HT1080 (cell line): ENCODE measurements around the gene SDK1. TPM values are rescaled to one million over a fixed set of nuclear protein-coding genes. Genes with fewer than 3 reads are reported as not detected.

ENCODE experiments used
- DNase-seq: peaks from one replicate; pipeline ENCODE4 v3.0.0-alpha.2; 2015; ENCODE audit warnings: low read depth
- total RNA-seq: library from RNA; depleted of rRNA; stranded (reverse); fragments of >200 nt; shearing (Covaris generic); gene quantifications from 2 replicates; pipeline ENCODE4 v1.2.3, GENCODE V29; 2014

The SDK1 gene
- total RNA-seq, 1 experiment from 2014 or later, result 1.2 TPM

DNA sequence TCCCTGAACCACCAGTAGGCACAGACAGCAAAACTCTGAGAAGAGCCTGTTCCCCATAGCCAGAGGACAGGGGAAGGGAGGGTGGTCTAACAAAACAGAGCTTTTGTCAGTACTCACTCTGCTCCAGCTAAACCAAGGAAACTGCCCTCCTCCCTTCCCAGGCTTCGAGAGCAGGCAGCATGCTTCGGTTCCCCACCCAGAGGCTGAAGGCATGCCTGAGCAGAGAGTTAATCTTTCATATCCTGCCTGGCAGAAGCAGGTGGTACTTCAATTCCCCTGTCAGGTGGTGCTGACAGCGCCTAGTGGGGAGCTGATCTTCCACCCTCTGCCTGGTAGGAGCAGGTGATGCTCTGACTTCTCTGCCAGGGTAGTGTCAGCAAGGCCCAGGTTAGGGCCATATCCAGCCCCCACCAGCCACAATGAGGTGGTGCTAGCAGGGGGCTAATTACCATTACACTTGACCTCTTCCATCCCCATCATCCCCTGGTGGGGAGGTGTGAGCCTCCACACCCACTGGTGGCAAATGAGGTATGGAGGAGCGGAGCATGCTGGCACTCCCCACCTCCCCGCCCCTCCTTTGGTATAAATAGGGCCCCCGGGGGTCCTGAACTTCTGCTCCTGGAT lies 35.1 kb downstream of the SDK1 start:
- no peak for DNase-seq

DNA sequence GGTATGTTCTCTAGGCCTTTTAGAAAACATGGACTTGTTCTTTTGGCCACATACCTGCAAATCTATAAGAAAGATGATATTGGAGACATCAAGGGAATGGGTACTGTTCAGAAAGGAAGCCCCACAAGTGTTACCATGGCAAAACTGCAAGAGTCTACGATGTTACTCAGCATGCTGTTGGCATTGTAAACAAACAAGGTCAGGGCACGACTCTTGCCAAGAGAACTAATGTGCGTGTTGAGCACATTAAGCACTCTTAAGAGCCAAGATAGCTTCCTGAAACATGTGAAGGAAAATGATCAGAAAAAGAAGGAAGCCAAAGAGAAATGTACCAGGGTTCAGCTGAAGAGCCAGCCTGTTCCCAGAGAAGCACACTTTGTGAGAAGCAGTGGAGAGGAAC lies 37.1 kb downstream of the SDK1 start:
- no peak for DNase-seq

DNA sequence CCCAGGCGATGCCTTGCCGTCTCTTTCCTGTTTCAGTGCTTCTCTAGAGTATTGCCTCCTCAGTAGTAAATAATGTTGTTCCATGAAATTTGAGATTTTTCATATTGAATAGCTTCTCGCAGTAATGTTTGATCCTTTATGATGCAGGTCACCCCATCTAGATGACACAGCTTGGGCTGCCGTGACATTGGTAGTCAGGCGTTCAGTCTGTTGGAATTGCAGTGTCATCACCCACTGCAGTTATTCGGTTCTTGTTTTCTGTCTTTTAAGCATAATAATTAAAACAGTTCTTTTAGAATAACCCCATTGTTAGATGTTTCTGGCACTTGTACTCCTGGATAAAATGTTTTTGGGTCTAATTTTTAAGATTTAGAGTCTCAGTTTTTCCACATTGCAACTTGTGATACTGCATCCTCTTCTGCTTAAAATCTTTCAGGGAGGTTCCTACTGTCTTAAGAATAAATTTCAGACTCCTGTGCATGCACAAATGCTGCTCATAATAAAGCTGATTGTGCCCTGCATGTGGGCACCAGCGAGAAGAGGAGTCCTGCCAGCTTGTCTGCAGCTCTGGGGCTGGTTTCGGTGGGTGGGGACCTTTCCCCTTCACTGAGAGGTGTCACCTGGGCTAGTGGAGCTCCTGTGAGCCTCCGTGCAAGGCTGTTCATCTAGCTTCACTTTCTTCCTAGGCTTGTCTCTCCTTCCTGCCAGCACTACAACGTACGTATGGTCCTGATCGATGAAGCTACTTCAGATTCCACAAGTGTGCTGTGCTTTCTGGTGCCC lies 44.8 kb downstream of the SDK1 start:
- no peak for DNase-seq

DNA sequence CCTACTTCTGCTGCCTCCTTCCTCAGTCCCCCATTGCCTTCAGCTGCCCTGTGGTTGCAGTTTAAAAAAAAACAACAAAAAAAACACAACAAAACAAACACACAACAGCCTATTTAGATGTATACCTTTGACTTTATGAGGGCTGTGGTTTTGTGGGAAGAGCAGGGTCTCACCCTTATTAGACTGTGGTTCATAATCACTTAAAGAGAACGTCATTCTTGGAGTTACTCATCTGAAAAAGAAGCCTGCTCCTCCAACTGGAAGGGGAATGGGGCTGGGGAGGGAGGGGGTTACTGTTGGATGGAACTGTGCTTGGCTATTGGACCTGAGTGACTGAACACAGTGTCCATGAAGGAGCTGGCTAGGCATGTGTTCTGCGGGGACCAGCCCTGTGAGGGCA lies 48.1 kb downstream of the SDK1 start:
- no peak for DNase-seq

DNA sequence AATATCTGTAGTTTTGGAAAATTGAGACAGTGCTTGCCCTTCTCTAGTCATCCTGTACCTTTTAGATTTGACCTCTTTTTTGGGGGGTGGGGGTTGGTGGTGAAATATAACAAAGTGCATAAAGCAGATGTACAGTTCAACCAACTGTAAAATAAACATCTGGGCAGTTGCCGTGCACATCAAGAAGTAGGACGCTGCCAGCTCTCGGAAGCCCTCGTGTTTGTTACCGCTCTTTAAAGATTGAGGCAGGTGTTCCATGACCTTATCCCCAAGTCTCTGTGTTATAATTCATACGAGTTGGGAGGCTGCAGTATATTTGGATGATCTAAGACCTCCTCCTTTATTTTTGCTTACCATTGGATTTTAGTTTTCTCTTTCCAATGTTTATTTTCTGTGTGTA lies 55.1 kb downstream of the SDK1 start:
- DNase-seq, result no peak

DNA sequence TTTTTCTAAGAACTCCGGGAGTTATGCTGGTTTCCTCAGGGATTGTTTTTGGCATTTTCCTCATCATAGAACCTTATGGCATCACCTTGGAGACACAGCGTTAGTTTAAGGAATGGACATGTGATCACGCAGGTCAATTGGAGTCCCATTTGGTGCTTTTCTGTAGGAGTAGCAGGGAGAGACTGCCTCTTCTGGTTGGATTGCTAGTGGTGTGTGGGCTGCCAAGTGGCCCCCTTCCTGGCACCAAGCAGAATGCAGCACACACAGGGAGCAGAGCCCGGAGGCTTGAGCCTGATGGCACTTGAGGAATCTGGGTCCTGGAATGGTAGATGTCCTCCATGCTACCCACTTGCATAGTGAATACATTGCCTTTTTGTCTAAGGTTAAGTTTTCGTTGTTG lies 57.9 kb downstream of the SDK1 start:
- DNase-seq, result no peak

DNA sequence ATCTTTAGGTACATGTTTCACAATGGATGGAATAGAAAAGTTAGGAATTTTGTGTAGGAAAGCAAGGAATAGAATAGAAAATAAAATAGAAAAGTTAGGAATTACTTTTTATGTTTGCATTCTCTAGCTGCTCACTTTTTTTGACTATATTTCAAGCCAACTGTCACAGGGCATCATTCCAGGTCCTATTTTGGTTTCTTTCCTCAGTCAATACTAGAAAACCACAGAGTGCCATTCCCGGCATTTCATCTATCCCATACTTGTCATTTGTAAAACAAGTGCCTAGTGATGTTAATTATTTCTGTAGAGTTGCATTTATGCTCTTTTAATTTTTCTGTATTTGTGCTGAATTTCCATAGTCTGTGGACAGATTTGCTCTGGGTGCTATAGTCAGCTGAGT lies 66.2 kb downstream of the SDK1 start:
- DNase-seq, result no peak

DNA sequence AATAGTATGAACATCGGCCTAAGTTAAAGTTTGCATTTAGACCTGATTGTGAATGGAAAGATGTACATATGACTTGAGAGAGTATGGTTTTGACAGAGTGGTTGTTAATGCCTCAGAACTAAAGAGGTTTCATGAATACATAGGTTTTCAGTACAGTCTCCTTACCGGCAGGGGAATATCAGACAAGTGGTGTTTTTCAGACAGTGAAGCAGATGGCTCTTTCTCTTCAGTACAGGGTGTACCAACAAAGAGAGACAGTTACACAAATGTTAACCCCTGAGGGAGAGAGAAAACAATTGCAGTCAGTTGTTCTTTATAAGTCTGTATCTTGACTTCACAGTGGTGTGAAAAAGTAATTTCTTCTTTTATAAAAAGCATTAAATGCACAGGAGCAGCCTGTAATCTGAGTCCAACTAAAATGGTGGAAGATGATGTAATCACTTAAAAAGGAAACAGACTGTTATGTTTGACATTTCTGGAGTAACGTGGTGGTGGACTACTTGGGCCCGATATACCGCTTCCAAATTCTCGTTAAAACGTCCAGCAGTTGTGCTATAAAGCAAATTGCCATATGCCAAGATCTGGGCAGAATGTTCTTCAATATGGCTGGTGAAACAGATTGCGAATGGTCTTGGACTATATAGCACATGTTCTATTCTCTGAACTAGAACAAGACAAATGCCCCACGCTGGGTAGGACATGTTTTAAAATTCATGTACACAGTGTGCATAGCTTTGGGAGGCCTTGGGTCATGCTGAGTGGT lies 69.2 kb downstream of the SDK1 start:
- DNase-seq, result no peak

DNA sequence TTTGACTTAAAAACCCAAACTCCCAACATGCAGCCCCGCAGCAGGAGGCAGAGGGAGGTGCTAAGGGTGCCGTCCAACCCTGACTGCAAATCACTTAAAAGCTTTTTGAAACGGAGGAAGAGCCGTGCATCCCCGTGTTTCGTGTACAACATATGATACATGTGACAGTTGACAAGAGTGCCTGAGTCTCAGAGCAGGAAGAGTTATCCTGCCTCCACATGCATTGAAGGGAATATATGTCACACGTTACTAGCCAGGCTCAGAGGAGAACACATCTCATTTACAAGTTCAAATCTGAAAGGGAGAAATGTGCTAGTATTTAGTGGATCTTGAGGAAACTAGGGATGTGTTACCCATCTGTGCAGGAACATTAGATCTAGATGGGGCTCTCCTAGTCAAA lies 69.9 kb downstream of the SDK1 start:
- no peak for DNase-seq

DNA sequence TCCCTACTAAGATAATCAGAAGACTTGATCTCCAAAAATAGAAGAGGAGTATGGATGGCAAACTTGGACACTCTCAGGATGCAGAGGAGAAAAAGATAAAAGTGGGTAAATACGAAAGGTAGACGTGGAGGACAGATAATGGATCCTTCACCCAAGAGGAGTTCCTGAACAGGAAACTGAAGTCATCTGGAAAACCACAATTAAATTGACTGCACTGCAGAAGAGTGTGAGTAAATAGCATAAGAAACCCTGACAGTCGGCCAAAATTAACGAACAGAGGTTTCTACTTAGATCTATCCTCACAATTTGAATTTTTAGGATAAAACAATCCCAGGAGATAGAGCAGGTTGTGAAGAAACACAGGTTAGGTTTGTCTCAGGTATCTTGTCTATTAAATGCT lies 70.5 kb downstream of the SDK1 start:
- DNase-seq, result no peak

DNA sequence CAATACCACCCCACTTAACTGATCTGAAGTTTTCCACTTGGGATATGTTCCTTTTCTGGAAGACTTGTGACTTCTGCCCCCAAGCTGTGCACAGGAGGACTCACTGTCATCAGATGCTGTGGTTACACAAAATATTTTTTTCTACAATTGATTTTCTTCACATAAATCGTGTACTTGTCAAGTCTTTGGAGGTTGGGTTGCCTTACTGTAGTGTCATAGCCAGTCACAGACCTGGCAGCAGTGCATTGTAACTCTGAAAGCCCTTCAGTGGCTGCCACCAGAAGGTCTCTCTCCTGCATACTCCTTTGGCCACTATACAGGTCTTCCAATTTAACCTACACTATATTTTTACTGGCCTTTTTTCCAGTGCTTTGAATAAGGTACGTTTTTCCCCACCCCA lies 73.2 kb downstream of the SDK1 start:
- DNase-seq, result no peak

DNA sequence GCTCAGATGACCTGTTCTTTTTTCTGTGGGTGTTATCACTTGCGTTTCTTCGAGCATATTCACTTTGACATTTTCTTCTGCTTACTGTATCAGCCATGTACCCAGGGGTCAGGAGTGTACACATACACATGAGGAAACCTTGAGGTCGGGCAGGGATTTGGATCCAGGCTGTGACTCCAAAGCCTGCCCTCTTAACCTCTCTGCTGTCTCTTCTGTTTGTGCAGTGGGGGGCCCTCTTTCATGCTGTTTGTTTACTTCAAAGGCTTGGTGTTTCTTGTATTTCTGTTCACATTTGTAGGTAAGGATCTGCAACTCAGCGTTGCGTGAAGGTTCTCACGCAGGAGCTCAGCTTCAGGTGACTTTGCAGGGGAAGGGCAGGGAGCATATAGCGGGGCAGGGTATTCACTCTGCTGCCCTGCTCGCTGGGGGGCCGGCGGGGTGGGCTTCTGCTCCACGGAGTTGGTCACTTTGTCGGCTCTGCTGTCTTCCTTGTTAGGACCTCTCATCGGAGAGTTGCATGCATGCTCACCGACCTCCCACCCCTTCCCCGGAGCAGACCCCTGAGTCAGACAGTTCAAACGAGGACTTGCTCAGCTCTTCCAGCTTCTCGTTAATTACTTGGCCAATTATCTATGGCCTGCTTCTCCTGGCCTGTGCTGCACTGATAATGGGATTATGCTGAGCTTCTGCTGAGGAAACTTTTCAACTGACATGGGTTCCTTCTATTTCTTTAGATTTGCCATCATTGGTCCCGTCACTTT lies 77.5 kb downstream of the SDK1 start:
- no peak for DNase-seq

DNA sequence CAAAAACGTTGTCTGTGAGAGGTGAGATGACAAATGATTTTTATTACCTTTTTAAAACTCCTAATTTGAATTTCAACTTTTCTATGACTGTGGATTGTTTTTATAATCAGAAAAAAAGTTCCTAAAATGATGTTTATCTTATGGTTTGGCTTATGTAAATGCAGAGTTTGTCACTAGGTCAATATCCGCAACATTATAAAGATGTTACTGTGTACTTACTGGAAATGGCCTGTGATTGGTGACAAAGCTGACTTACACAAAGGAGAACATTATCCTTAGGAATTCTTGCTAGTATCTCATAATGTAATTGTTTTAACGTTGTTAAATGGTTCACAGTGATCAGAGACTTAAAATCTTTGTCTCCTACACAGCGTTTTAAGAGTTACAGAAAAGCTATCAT lies 79.0 kb downstream of the SDK1 start:
- DNase-seq, result no peak

DNA sequence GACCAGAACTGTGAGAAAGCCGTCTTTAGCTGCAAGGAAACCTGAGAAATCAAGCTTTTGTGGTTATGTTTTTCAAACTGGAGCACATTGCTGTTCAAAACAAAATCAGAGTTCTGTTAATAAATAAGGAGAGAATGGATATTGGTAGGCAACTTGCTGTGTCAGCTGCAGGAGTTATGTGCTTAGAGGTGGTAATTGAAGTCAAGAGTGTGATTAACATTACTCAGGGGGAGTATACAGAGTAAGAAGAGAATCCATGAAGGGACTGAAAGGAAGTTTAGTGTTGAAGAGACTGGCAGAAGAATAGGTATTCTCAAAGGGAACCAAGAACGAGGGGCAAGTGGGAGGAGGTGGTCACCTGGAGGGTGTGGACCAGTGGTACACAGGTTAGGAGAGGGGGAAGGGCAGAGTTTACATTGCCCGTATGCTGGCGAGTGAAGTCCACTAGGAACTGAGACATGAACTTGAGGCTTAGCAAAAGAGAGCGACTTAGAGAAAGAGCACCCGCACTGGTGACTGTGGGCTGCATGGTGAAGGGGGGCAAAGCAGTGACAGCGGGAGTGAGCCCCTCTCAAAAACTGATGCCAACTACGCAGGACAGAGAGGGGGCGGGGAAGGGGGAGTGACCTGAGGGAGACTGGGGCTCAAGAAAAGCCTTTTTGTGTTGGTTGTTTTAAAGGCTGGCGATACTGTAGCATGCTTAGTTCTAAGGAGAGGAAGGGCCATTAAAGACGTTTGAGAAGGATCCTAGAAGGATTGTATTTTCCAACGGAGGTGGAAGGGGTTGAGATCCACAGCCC lies 80.0 kb downstream of the SDK1 start:
- DNase-seq, result no peak

DNA sequence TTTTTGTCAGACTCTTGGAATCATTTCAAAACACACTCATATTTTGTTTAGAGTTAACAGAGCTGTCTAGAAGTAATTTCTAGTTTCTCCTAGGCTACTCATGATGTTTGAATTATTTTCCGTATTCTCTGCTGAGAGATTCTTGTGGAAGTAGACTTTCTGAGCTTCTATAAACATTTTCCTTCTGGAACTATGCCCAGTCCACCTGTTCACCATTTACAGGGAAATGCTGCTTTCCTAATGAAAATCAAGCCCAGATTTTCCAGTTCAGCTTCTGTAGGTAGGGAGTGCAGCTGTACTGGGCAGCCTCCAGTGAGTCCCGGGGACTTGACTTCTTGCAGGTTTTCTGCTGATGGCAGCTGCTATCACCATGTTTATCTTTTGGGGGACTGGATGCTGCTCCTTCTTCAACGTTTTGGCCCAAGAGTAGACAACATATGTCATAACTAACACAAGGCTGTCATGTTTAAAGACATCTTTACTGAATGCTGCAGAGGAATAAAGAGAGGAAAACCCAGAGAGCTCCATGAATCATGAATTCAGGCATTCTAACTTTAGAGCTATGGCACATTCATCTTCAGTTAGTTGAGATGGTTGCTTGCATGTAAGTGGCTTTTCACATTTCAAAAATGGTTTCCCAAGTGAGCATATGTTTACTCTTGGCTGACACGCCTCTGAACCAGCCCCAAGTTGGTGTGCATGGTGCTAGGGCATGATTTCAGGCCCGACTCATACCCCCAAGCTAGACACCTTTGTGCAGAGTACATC lies 85.6 kb downstream of the SDK1 start:
- DNase-seq, result no peak

DNA sequence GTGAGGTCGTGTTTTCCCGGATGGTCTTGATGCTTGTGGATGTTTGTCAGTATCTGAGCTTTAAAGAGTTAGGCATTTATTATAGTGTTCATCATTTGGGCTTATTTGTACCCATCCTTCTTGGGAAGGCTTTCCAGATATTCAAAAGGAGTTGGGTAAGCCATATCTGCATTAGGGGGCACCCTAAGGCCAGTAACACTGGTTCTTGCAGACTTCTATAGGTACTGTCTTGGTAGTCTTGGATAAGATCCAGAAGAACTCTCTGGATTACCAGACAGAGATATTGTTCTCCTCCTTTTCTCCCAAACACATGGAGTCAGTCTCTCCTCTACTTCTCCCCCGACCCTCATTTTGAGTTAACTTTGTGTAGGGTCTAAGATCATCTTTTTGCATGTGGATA lies 92.8 kb downstream of the SDK1 start:
- DNase-seq, result peak; percentile 7

DNA sequence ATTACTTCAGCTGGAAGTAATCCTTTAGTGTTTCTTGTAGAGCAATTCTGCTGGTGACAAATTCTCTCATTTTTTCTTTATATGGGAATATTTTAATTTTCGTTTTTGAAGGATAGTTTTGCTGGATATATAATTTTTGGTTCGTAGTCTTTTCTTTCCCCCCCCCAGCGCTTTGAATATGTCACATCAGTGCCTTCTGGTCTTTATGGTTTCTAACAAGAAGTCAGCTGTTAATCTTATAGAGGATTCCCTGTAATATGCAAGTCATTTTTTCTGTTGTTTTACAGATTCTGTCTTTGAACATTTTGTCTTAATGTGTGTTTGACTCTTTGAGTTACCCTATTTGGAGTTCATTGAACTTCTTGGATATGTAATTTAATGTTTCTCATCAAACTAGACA lies 96.3 kb downstream of the SDK1 start:
- DNase-seq, result no peak

DNA sequence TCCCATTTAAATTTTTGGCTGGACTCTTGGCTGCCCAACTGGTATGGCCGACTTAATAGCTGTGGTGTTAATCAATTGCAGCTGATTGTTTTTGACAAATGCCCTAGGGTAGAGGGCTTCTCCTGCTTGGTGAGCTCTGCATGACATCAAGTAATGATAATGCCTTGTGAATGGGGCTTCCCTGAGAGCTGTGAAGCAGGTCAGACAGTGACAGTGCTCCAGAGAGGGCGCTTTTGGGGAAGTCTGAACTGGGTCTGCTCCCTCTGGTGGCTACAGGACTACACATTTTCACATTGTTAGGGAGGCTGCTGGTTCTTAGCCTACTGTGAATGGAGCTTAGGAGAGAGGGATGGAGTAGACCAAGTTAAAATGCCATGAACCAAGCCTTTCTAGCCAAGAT lies 98.8 kb downstream of the SDK1 start:
- DNase-seq, result peak; percentile 47

DNA sequence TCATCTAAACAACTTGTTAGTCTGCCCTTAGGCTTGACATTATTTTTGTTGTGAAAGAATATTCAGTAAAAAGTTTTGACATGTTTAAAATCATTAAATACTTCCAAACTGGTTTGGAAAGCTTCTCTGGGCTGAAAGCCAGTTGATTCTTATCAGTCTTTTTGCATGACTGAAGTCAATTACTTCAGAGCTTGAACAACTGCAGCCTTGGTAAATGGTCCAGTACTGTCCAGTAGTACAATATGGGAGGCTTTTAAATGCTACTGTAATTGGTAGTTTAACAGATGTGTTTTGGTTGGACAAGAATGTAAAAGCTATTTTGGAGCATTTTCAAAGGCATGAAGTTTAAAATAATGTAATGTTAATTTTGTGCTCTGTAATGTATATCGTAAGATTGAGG lies 103.4 kb downstream of the SDK1 start:
- no peak for DNase-seq
